ENCODE results near the gene CCL26. TPM values are rescaled to one million over a fixed set of nuclear protein-coding genes. Genes with fewer than 3 reads are reported as not detected.
"Not testable (repeated sequence)": the region's sequence is repeated elsewhere in the genome, so short reads cannot be mapped to it uniquely, and the experiment has no call there.

CCL26 gene
- total RNA-seq, 4 donors from 2014 or later, result not detected

GRCh38 chr7:75776295-75776971 is 4.4 kb upstream of the CCL26 start:
- WGBS, 2 donors, result 40 to 48% methylated on average over 9 to 10 of the region's 12 CpGs
- Histone ChIP-seq H3K36me3 (no peaks in the 10 kb centered on the region), H3K4me3 (no peak overlapping the region), H3K9me3 (no peaks in the 10 kb centered on the region), H3K4me1 (peaks cover 0 to 23% (median 0%) of the 10 kb centered on the region in 3 donors), H3K27me3 (no peaks in the 10 kb centered on the region), H3K27ac (no peak overlapping the region)
- DNase-seq, result no peak
- intact Hi-C loops (cut with DNase I), result no loop called here
- TF ChIP-seq, protein P1, sequence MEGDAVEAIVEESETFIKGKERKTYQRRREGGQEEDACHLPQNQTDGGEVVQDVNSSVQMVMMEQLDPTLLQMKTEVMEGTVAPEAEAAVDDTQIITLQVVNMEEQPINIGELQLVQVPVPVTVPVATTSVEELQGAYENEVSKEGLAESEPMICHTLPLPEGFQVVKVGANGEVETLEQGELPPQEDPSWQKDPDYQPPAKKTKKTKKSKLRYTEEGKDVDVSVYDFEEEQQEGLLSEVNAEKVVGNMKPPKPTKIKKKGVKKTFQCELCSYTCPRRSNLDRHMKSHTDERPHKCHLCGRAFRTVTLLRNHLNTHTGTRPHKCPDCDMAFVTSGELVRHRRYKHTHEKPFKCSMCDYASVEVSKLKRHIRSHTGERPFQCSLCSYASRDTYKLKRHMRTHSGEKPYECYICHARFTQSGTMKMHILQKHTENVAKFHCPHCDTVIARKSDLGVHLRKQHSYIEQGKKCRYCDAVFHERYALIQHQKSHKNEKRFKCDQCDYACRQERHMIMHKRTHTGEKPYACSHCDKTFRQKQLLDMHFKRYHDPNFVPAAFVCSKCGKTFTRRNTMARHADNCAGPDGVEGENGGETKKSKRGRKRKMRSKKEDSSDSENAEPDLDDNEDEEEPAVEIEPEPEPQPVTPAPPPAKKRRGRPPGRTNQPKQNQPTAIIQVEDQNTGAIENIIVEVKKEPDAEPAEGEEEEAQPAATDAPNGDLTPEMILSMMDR (IDR thresholded peaks at IDR 0.05), result no peak
- no peak for TF ChIP-seq POLR2A (IDR thresholded peaks at IDR 0.05)

DNA sequence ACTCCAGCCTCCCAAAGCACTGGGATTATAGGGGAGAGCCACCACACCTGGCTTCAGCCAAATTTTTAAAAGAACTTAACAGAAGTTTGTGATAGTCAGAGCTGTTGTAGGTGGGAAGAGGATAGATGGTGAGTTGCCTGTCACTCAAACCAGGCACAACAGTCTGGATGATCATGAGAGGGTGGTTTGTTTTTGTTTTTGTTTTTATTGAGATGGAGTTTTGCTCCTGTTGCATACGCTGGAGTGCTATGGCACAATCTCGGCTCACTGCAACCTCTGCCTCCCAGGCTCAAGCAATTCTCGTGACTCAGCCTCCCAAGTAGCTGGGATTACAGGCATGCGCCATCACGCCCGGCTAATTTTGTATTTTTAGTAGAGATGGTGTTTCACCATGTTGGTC is 1.9 kb upstream of the CCL26 start:
- H3K4me3 ChIP-seq; H3K36me3 ChIP-seq; H3K9me3 ChIP-seq; DNase-seq; H3K27ac ChIP-seq; intact Hi-C loops (cut with DNase I); H3K27me3 ChIP-seq: not testable (repeated sequence)
- peaks cover 0 to 21% (median 0%) of the 10 kb centered on the region in 3 donors for H3K4me1 ChIP-seq
- WGBS, 2 donors, result 55 to 93% methylated on average over 6 of the region's 6 CpGs

DNA sequence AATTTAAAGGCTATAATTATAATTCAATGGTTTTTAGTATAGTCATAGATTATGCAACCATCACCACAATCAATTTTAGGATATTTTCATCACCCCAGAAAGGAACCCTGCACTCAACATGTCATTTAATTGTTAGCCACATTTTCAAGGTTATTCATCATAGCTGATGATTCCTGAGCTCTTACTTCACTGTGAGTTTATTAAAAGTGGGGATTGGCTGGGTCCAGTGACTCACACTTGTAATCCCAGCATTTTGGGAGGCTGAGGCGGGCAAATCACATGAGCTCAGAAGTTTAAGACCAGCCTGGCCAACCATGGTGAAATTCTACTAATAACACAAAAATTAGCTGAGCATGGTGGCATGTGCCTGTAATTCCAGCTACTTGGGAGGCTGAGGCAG is 787 bp downstream of the CCL26 start:
- Histone ChIP-seq H3K9me3 (no peaks in the 10 kb centered on the region), H3K27ac (peak overlapping the region in 2 of 4 donors; percentile 33 to 75), H3K36me3 (no peaks in the 10 kb centered on the region), H3K27me3 (no peaks in the 10 kb centered on the region), H3K4me1 (peaks cover 0 to 21% (median 0%) of the 10 kb centered on the region in 3 donors), H3K4me3 (no peak overlapping the region)
- WGBS, 2 donors, result 18 to 67% methylated on average over 1 of the region's 1 CpG
- intact Hi-C loops (cut with DNase I), result no loop called here
- TF ChIP-seq, protein P1 (IDR thresholded peaks at IDR 0.05), result no peak
- no peak for TF ChIP-seq POLR2A (IDR thresholded peaks at IDR 0.05)
- DNase-seq, result no peak

DNA sequence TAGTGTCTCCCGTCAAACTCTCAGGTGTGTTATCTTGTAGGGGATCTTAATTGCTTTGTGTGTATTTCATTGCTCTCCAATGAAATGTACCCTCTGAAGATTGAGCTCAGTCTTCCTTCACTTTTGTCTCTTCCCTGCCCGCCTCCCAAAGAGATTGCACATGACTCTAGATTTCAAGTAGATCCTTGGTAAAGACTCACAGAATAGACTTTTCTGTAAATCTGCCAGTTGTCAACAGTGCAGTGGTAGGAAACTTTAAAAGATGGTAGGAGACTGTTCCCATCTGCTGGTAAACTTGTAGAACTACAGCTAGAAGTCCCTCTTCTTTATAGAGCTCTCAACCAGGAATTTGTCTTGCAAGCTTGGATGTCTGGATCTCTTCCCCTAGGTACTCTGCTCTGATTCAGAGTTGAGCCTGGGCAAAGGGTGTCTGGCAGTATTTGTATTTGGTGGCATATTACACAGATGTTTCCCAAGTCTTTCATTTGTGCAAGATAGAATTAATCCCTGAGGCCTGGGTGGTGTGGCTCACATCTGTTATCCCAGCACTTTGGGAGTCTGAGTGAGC is 9.6 kb downstream of the CCL26 start:
- WGBS, 2 donors, result 23 to 25% methylated on average over 2 of the region's 2 CpGs
- TF ChIP-seq POLR2A (IDR thresholded peaks at IDR 0.05), result no peak
- TF ChIP-seq, protein P1 (IDR thresholded peaks at IDR 0.05), result peak; percentile 55 to 80 (median 72)
- peaks cover 0 to 5% (median 0%) of the 10 kb centered on the region in 3 donors for H3K4me1 ChIP-seq
- no peak overlapping the region for H3K4me3 ChIP-seq
- intact Hi-C loops (cut with DNase I), result no loop called here
- H3K27me3 ChIP-seq, result no peaks in the 10 kb centered on the region
- H3K36me3 ChIP-seq, result no peaks in the 10 kb centered on the region
- DNase-seq, result no peak
- no peaks in the 10 kb centered on the region for H3K9me3 ChIP-seq
- no peak overlapping the region for H3K27ac ChIP-seq

- intact Hi-C loops (cut with DNase I); H3K36me3 ChIP-seq; H3K27ac ChIP-seq; H3K9me3 ChIP-seq; H3K27me3 ChIP-seq; DNase-seq; H3K4me3 ChIP-seq; H3K4me1 ChIP-seq: not testable (repeated sequence)
- WGBS, 2 donors, result 47 to 65% methylated on average over 3 of the region's 3 CpGs
Measured at GRCh38 chr7:75761801-75762200, 10.2 kb downstream of the CCL26 start.

DNA sequence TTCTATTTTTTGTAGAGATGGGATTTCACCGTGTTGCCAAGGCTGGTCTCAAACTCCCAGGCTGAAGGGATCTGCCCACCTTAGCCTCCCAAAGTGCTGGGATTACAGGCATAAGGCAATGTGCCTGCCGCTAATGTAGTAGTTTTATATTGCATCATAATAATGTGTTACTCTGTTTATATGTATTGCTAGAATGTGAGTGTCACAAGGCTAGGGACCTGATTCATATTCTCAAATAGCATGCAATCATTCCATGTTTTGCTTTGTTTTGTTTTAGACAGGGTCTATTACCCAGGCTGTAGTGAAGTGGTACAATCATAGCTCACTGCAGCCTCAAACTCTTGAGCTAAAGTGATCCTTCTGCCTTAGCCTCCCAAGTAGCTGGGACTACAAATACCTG is 13.5 kb downstream of the CCL26 start:
- no peak for TF ChIP-seq POLR2A (IDR thresholded peaks at IDR 0.05)
- no peaks in the 10 kb centered on the region for H3K27me3 ChIP-seq
- WGBS, 2 donors, result 67 to 80% methylated on average over 1 to 2 of the region's 2 CpGs

More for the DNA sequence above, 13.5 kb downstream of the CCL26 start:
- Histone ChIP-seq H3K4me3 (no peak overlapping the region), H3K4me1 (peaks cover 0 to 5% (median 0%) of the 10 kb centered on the region in 3 donors), H3K36me3 (no peaks in the 10 kb centered on the region), H3K9me3 (no peaks in the 10 kb centered on the region), H3K27ac (no peak overlapping the region)
- DNase-seq, result no peak
- intact Hi-C loops (cut with DNase I), result no loop called here

Data from esophagus squamous epithelium (tissue), 5 donors.